ENCODE results near the gene SLC6A16.

DNA sequence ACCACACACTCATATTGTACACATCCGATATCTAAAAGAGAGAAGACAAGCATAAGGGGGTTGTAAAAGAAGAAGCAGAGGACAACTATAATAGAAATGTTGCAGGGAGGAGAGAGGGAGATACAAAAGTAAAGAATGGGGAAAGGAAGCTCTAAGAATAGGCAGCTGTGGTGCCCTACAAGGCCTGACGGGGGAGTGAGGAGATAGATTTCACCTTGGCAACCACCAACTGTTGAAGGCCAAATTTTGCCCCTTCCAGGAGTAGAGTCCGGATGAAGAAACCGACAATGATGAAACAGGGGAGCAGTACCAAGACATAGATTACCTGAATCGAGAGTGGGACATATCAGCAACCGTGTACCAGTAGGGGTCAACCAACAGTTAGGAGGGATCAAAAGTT, 15.9 kb downstream of the SLC6A16 start:
- TF ChIP-seq GABPA (IDR thresholded peaks at IDR 0.05; ENCODE audit: low read depth) = no peak
- TF ChIP-seq, protein P1, sequence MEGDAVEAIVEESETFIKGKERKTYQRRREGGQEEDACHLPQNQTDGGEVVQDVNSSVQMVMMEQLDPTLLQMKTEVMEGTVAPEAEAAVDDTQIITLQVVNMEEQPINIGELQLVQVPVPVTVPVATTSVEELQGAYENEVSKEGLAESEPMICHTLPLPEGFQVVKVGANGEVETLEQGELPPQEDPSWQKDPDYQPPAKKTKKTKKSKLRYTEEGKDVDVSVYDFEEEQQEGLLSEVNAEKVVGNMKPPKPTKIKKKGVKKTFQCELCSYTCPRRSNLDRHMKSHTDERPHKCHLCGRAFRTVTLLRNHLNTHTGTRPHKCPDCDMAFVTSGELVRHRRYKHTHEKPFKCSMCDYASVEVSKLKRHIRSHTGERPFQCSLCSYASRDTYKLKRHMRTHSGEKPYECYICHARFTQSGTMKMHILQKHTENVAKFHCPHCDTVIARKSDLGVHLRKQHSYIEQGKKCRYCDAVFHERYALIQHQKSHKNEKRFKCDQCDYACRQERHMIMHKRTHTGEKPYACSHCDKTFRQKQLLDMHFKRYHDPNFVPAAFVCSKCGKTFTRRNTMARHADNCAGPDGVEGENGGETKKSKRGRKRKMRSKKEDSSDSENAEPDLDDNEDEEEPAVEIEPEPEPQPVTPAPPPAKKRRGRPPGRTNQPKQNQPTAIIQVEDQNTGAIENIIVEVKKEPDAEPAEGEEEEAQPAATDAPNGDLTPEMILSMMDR (IDR thresholded peaks at IDR 0.05; ENCODE audit: insufficient read depth, low read length) = no peak
- TF ChIP-seq POLR2AphosphoS5 (IDR thresholded peaks at IDR 0.05; ENCODE audit: low read depth) = no peak
- no peak for TF ChIP-seq SPI1 (IDR thresholded peaks at IDR 0.05; ENCODE audit: borderline replicate concordance, low read depth)
- TF ChIP-seq, protein P2, sequence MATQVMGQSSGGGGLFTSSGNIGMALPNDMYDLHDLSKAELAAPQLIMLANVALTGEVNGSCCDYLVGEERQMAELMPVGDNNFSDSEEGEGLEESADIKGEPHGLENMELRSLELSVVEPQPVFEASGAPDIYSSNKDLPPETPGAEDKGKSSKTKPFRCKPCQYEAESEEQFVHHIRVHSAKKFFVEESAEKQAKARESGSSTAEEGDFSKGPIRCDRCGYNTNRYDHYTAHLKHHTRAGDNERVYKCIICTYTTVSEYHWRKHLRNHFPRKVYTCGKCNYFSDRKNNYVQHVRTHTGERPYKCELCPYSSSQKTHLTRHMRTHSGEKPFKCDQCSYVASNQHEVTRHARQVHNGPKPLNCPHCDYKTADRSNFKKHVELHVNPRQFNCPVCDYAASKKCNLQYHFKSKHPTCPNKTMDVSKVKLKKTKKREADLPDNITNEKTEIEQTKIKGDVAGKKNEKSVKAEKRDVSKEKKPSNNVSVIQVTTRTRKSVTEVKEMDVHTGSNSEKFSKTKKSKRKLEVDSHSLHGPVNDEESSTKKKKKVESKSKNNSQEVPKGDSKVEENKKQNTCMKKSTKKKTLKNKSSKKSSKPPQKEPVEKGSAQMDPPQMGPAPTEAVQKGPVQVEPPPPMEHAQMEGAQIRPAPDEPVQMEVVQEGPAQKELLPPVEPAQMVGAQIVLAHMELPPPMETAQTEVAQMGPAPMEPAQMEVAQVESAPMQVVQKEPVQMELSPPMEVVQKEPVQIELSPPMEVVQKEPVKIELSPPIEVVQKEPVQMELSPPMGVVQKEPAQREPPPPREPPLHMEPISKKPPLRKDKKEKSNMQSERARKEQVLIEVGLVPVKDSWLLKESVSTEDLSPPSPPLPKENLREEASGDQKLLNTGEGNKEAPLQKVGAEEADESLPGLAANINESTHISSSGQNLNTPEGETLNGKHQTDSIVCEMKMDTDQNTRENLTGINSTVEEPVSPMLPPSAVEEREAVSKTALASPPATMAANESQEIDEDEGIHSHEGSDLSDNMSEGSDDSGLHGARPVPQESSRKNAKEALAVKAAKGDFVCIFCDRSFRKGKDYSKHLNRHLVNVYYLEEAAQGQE (IDR thresholded peaks at IDR 0.05; ENCODE audit: insufficient replicate concordance, low read depth) = no peak

Measured in HL-60 (cell line).